H1 (cell line): ENCODE data around the gene ESRP2. TPM values are rescaled to one million over a fixed set of nuclear protein-coding genes. Genes with fewer than 3 reads are reported as not detected.

Experiments used
- GTF2F1 ChIP-seq: IDR thresholded peaks from 2 replicates; pipeline ENCODE4 v1.6.1; 2012; ENCODE audit warnings: low read depth, low read length, improper control_type of control experiment, borderline replicate concordance
- SUZ12 ChIP-seq: fragments of 200-600 bp; sonication (generic); IDR thresholded peaks from 2 replicates; pipeline ENCODE4 v1.6.1; 2012; ENCODE audit warnings: mild to moderate bottlenecking, inconsistent platforms, low read length, moderate library complexity, mixed read lengths
- polyA plus RNA-seq, 7 experiments: library from polyadenylated mRNA; depleted of rRNA in 3 of 7; stranded (reverse) in 5 of 7; unstranded in 2 of 7; fragments of >200 nt in 5 of 7; fragments of 200-250 nt in 2 of 7; gene quantifications; 1 replicate in 5 of 7; 2 replicates in 1 of 7; 4 replicates in 1 of 7; pipeline versions ENCODE4 v1.2.1 to v1.2.3, GENCODE V29; 2011 to 2013; ENCODE audit warnings: missing spikeins in 2 of 7, mixed read lengths in 2 of 7
- total RNA-seq: library from RNA; stranded (reverse); fragmentation: NEBNext Ultra II Directional; extraction: Animal tissue kit (Norgen Biotek cat#: 25700); gene quantifications from 2 replicates; pipeline ENCODE4 v1.2.1, GENCODE V29; 2021

ESRP2 gene
- total and polyA plus RNA-seq, 2 of the 8 experiments (the other 6 are each of a cell fraction or from before 2014, with no cell fraction given), result 35.1 to 45.8 TPM

- TF ChIP-seq SUZ12 (no peak), GTF2F1 (no peak)
Observed at GRCh38 chr16:68179855-68180254, 56.1 kb downstream of the ESRP2 start (continued).
